ENCODE results near the gene C12orf42.

GRCh38 chr12:103523771-103524170 is 28.0 kb upstream of the C12orf42 start:
- TF ChIP-seq, protein P1, sequence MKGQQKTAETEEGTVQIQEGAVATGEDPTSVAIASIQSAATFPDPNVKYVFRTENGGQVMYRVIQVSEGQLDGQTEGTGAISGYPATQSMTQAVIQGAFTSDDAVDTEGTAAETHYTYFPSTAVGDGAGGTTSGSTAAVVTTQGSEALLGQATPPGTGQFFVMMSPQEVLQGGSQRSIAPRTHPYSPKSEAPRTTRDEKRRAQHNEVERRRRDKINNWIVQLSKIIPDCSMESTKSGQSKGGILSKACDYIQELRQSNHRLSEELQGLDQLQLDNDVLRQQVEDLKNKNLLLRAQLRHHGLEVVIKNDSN (IDR thresholded peaks at IDR 0.05; ENCODE audit: borderline replicate concordance, extremely low read length, insufficient read depth, low read depth, low read length) = no peak
- TF ChIP-seq EZH2 (IDR thresholded peaks at IDR 0.05; ENCODE audit: borderline replicate concordance, control insufficient read depth, low read depth, low read length) (no peak), FOXM1 (IDR thresholded peaks at IDR 0.05; ENCODE audit: low read depth, low read length) (no peak), E2F4 (IDR thresholded peaks at IDR 0.05; ENCODE audit: low read depth, low read length) (no peak), SIN3A (IDR thresholded peaks at IDR 0.05; ENCODE audit: low read depth, low read length) (no peak), ZBTB33 (IDR thresholded peaks at IDR 0.05) (no peak), POLR2A (IDR thresholded peaks at IDR 0.05; ENCODE audit: low read depth, low read length) (no peak)
- TF ChIP-seq, protein P2, sequence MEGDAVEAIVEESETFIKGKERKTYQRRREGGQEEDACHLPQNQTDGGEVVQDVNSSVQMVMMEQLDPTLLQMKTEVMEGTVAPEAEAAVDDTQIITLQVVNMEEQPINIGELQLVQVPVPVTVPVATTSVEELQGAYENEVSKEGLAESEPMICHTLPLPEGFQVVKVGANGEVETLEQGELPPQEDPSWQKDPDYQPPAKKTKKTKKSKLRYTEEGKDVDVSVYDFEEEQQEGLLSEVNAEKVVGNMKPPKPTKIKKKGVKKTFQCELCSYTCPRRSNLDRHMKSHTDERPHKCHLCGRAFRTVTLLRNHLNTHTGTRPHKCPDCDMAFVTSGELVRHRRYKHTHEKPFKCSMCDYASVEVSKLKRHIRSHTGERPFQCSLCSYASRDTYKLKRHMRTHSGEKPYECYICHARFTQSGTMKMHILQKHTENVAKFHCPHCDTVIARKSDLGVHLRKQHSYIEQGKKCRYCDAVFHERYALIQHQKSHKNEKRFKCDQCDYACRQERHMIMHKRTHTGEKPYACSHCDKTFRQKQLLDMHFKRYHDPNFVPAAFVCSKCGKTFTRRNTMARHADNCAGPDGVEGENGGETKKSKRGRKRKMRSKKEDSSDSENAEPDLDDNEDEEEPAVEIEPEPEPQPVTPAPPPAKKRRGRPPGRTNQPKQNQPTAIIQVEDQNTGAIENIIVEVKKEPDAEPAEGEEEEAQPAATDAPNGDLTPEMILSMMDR (IDR thresholded peaks at IDR 0.05 in 2 of 3, conservative IDR thresholded peaks at IDR 0.05 in 1 of 3; ENCODE audit: control insufficient read depth in 2 of 3, extremely low read depth in 1 of 3, insufficient read depth in 1 of 3, low read depth in 3 of 3, low read length in 3 of 3) = no peak
- TF ChIP-seq, protein P3, sequence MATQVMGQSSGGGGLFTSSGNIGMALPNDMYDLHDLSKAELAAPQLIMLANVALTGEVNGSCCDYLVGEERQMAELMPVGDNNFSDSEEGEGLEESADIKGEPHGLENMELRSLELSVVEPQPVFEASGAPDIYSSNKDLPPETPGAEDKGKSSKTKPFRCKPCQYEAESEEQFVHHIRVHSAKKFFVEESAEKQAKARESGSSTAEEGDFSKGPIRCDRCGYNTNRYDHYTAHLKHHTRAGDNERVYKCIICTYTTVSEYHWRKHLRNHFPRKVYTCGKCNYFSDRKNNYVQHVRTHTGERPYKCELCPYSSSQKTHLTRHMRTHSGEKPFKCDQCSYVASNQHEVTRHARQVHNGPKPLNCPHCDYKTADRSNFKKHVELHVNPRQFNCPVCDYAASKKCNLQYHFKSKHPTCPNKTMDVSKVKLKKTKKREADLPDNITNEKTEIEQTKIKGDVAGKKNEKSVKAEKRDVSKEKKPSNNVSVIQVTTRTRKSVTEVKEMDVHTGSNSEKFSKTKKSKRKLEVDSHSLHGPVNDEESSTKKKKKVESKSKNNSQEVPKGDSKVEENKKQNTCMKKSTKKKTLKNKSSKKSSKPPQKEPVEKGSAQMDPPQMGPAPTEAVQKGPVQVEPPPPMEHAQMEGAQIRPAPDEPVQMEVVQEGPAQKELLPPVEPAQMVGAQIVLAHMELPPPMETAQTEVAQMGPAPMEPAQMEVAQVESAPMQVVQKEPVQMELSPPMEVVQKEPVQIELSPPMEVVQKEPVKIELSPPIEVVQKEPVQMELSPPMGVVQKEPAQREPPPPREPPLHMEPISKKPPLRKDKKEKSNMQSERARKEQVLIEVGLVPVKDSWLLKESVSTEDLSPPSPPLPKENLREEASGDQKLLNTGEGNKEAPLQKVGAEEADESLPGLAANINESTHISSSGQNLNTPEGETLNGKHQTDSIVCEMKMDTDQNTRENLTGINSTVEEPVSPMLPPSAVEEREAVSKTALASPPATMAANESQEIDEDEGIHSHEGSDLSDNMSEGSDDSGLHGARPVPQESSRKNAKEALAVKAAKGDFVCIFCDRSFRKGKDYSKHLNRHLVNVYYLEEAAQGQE (IDR thresholded peaks at IDR 0.05; ENCODE audit: low read depth, low read length) = no peak

All from GM12878 (cell line).